Bone marrow (tissue), 2 donors: ENCODE measurements around the gene OCA2.
"Not testable (repeated sequence)": the region's sequence is repeated elsewhere in the genome, so short reads cannot be mapped to it uniquely, and the experiment has no call there.

Source experiments
- DNase-seq, 2 donors: peaks; one replicate each; lab custom pipeline; 2025; lab: John Stamatoyannopoulos, UW

OCA2 gene

DNA sequence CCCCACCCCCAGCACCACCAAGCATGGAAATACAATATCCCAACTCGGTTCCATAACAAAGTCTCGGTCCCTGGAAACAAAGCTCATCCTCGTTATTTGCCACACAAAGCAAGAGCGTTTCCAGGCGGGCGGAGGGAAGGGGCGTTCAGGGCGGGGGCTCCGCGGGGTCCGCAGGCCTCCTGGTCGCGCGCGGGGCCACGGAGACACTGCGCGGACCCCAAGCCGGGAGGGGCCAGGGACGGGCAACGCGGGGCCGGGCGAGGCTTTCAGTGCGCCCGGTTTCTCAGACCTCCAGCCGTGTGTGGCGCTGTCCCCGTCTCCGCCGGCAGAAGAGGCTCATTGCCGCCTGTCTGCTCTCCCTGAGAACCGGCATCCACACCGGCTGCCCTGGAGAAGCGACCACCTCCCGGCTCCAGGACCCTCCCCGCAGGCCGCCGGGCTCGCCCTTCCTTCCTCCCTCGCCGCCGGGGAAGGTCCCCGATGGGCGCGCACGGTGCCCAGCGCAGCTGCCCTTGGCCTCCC is 329.0 kb downstream of the OCA2 start:
- DNase-seq: no peak

DNA sequence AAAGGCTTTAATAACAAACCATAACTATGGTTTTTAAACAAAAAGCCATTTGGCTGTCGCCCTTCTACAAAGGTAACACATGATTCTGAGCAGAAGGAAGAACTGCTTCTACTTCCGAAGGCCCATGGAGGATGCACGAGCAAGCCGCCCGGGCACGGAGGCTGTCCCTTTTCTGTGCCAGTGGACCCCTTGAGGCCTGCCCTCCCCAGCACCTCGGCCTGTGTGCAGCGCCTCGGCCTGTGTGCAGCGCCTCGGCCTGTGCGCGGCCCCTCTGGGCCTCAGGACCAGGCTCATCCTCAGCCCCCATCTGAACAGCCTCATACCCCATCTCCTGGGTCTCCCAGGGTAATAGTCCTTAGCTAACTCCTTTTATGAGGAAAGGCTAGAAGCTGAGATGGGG is 329.5 kb downstream of the OCA2 start:
- no peak for DNase-seq

DNA sequence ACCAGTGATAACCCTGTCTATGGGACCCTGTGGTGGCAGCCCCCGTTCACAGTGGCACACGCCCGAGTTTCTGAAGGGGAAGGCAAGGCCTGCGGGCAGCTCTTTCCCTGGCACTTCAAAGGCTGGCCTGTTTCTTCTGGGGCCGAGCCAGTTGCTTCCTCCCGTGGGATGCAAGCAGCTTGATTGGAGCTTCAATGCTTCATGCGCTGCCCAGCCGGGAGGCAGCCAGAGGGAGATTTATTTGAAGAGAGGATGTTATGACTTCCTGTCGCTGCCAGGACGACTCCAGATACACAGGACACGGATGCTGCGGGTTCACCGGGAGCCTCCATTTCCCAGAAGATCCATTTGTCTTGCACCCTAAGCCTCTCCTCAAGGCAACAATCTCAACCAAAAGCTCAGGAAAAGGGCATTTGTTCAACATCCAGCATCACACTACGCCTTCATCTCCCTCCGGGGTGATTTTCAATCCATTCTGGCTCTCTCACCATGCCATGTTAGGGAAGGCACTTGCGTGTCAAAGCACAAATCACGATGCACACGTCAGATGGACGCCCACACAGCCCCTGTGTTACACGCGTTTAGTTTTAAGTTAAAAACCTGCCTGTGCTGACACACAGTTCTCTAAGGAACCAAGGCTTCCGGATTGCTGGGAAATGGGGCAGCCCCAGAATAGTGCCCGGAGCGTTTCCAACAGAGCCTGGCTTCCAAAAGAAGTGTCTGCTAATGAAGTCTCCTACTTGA is 330.2 kb downstream of the OCA2 start:
- DNase-seq: no peak

- DNase-seq: no peak
Measured at GRCh38 chr15:27767918-27768640, 331.0 kb downstream of the OCA2 start.

DNA sequence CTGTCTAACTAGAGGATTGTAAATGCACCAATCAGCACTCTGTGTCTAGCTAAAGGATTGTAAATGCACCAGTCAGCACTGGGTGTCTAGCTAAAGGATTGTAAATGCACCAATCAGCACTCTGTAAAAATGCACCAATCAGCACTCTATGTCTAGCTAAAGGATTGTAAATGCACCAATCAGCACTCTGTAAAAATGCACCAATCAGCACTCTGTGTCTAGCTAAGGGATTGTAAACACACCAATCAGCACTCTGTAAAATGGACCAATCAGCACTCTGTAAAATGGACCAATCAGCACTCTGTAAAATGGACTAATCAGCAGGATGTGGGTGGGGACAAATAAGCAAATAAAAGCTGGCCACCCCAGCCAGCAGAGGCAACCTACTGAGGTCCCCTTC is 331.7 kb downstream of the OCA2 start:
- not testable (repeated sequence) for DNase-seq

- DNase-seq: no peak
Measured at GRCh38 chr15:27764339-27764738, 334.8 kb downstream of the OCA2 start.

GRCh38 chr15:27763514-27763913 is 335.6 kb downstream of the OCA2 start:
- no peak for DNase-seq

DNA sequence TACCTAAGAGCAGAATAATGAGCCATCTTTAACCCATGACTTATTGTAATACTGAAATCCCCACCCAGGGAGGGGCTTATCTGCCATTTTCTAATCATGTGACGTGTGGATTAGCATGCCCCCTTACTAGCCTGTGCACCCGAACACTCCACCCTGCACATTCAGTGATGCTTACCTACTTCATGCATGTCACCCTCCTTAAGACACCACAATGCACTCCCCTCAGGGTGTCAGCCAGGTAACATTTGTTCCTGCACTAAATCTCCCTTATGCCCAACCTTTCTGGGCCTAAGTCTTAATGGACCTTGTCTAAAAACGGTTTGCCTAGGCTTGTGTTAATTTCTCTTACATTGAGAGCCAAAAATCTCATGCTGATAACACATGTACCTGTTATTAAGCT is 336.6 kb downstream of the OCA2 start:
- no peak for DNase-seq

GRCh38 chr15:27757052-27757451 is 342.1 kb downstream of the OCA2 start:
- no peak for DNase-seq

GRCh38 chr15:27752691-27753090 is 346.4 kb downstream of the OCA2 start:
- no peak for DNase-seq

DNA sequence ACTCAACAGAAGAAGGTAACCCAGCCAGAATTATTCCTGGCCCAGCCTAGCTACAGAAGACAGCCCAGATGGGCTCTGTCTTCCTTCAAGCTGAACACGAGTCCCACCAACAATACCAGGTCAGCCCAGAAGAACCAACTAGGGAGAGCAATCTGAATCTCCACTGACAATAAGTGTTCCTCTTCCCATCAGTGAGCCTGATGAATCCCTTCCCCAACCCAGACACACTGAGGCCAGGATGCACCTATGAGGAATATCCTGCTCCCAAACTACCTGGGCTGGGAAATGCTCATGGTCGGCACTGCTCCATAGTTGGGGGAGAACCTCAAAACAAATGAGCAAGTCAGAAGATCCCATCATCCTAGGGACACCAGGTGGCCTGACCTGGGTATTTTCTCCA is 351.1 kb downstream of the OCA2 start:
- no peak for DNase-seq

DNA sequence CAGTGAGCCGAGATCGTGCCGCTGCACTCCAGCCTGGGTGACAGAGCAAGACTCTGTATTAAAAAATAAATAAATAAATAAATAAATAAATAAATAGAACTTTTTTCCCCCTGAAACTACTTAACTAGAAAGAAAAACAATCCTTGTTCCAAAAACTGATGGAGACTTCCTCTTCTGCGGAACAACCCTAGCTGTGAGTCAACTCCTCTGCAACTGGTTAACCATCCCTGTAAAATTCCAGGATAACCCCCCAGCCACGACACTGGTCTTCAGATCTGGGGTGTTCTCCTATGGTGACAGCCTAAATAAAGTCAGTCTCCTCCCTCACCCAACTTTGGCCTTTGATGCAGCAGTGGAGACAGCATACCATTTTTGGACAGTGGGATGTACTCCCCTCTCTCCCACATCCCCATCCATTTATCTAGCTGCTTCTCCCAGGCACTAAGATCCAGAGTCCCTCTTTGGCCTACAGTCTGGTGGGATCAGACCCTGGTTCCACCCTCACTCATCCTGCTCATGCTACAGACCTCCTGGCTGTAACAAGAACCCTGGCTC is 352.6 kb downstream of the OCA2 start:
- DNase-seq: no peak

GRCh38 chr15:27744641-27745040 is 354.5 kb downstream of the OCA2 start:
- no peak for DNase-seq

DNA sequence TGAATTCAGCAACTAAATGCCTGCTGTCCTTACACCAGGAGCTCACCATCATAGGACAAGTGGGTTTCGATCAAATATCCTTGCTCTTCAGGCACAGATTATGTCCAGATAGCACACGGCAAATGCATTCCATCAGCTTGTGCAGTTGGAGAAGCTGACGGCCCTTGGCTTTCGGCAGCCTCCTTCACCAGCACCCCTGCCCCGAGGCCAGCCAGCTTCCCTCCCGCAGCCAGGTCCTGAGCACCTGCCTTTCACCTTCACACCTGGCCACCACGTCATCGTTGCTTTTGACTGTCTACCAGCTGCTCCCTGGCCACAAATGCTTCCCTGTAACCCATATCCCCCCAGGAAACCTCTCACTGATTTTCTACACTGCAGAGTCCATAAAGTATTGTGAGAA is 355.5 kb downstream of the OCA2 start:
- no peak for DNase-seq

DNA sequence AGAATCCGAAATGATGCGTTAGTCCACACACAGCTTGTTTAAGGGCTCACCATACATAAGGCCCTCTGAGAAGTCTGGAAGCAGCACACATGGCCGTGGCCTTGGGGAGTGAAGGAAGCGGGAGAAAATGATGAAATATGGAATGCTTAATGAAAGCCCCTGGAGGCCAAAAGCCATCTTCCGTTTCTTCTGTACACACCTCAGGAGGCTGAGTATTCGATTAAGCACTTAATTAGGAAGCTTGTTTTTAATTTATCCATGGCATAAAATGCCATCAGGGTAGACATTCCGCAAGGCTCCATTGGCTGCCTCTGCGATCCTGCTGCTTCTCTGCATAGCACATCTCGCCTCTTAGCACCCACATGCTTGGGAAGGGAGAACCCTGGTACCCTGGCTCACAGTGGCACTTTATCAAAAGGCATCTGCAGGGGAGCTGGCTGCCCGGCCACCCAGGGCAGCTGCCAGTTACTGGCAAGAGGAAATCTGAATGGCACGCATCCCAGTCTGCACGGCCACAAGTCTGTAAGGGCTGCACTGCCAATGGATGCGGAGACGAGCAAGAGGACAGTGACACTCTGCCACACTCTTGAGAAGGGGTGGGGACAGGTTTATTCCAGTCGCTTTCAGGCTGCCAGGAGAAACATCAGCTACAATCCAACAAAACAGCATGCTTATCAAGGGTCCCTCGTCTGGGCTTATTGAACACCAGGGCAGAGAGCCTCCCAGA is 356.2 kb downstream of the OCA2 start:
- no peak for DNase-seq

DNA sequence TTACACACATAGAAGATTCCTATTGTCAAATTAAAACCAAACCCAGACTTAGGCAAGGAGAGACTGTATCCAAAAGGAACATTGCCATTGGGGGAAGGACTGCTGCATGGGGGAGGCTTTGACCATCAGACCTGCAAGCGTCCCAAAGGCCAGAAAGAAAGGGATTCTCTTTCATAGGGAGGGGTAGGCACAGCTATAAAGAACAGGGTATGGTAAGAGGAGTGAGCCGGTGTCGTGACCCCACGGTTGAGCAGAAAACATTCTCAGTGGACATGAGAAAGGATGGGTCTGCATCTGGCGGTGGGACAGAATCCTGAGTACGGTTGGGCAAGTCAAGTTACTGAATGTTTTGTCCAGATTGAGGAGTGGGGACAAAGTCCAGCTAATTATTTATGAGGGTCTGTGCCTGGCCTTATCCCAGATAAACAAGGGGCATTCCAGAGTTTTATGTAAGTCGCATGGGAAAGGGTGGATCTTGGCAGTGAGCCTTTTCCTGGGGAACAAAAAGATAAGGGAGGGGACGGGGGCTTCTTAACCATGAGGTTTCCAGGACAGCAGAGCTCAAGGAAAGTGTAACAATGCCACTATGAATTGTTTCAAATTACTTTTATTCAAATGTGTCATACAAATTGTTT is 357.8 kb downstream of the OCA2 start:
- DNase-seq: no peak

GRCh38 chr15:27734785-27735495 is 364.2 kb downstream of the OCA2 start:
- no peak for DNase-seq

DNA sequence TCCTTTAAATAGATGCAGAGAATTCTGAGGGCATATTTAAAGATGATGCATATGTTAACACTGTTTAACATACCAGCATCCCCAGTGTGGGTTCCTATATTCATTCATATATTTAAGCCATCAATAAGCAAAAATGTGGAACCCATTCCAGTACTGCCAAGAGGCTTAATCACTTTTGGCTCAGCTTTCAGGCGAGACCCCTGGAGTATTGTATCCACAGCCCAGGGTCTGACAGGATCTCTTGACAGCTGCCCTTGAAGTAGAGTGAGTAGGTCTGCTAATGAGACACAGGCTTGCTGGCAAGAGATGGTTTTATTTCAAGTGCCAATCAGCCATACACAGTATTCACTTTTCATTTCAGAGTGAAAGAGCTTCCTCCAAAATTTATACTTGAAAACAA is 367.3 kb downstream of the OCA2 start:
- no peak for DNase-seq

DNA sequence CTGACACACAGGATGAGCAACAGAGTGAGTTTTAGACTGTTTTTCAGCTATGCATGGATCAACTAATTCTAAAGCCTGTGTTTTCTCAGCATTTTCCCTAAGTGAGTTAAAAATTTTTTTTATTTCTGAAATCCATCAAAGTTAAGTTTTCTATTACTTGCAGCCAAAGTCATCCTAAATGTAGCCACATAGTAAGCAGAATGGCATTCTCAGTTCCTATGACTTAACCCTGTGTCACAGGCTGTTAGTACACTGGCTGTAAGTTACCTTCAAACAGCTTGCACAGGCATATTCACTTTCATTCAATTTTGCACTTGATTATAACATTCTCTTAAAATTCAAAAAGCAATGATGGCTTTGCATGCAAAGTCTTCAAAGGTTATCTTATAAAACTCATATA is 368.2 kb downstream of the OCA2 start:
- DNase-seq: no peak

DNA sequence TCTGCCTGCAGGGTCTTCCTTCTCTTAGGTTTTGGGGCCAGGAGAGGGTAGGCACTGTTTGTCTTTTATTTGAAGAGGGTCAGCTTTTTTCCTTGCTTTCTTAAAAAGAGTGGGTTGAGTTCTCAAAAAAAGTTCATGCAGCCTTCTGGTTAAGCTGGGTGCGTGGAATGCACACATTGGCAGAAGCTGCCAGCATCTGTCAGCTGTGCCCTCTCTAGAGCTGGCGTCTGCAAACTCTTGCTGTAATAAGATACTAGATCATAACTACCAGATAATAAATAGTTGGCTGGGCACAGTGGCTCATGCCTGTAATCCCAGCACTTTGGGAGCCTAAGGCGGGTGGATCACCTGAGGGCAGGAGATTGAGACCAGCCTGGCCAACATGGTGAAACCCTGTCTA is 373.4 kb downstream of the OCA2 start:
- no peak for DNase-seq

GRCh38 chr15:27723821-27724220 is 375.3 kb downstream of the OCA2 start:
- DNase-seq: no peak
